K562 (cell line): Measurements from ENCODE around the gene UBL7. TPM values are rescaled to one million over a fixed set of nuclear protein-coding genes. Genes with fewer than 3 reads are reported as not detected.
A peak's percentile ranks its signal among the peaks of the same experiment; 100 is the strongest.

Experiments
- ETV5 ChIP-seq: sonication (generic); formaldehyde crosslinking; IDR thresholded peaks from 2 replicates; pipeline ENCODE4 v1.4.0; 2020; ENCODE audit warnings: low read depth, mild to moderate bottlenecking, missing genetic modification reagents
- STAG1 ChIP-seq: sonication (generic); formaldehyde crosslinking; IDR thresholded peaks from 2 replicates; pipeline ENCODE4 v1.5.0; 2020; ENCODE audit warnings: missing genetic modification reagents, borderline replicate concordance
- ZBTB34 ChIP-seq: fragments of 250-450 bp; sonication (Bioruptor Pico); IDR thresholded peaks from 2 replicates; pipeline ENCODE4 v1.8.0; 2021; ENCODE audit warnings: mild to moderate bottlenecking, moderate library complexity
- ZBTB40 ChIP-seq, 2 experiments: fragments of 450-650 bp in 1 of 2; sonication (generic) in 1 of 2; formaldehyde crosslinking in 1 of 2; IDR thresholded peaks; 2 replicates each; pipeline versions ENCODE4 v1.7.1 to v1.9.0; 2016 to 2022; ENCODE audit warnings: inconsistent platforms in 1 of 2, mild to moderate bottlenecking in 1 of 2, missing genetic modification reagents in 1 of 2
- ZNF445 ChIP-seq: fragments of 250-450 bp; sonication (Bioruptor Pico); IDR thresholded peaks from 2 replicates; pipeline ENCODE4 v1.4.0; 2020; ENCODE audit warnings: low read depth, mild to moderate bottlenecking, moderate library complexity
- ZNF668 ChIP-seq: fragments of 250-450 bp; sonication (Bioruptor Pico); IDR thresholded peaks from 2 replicates; pipeline ENCODE4 v1.8.0; 2022; ENCODE audit warnings: mild to moderate bottlenecking, inconsistent platforms
- polyA plus RNA-seq, 8 experiments: library from polyadenylated mRNA; depleted of rRNA in 4 of 8; stranded (reverse) in 5 of 8; unstranded in 3 of 8; fragments of >200 nt; fragmentation: Nextera tagmentation in 2 of 8; fragmentation: Illumina TruSeq in 1 of 8; extraction: Ambion mirVana in 2 of 8; extraction: Trizol in 1 of 8; gene quantifications; 2 replicates each; pipeline versions ENCODE4 v1.2.1 to v1.2.3, GENCODE V29; 2011 to 2014; ENCODE audit warnings: inconsistent platforms in 1 of 8, missing spikeins in 1 of 8
- total RNA-seq, 7 experiments: library from RNA; depleted of rRNA in 6 of 7; stranded (reverse); fragments of >200 nt in 6 of 7; fragmentation: Illumina TruSeq in 2 of 7; extraction: Trizol in 2 of 7; gene quantifications; 2 replicates each; pipeline versions ENCODE4 v1.2.1 to v1.2.3, GENCODE V29; 2011 to 2021; ENCODE audit warnings: low replicate concordance in 1 of 7
- TF ChIP-seq, protein P1 (sequence below): IDR thresholded peaks from 2 replicates; pipeline ENCODE4 v1.6.1; 2011; ENCODE audit warnings: borderline replicate concordance, low read depth, mild to moderate bottlenecking, moderate library complexity, low read length; ENCODE audit not compliant: insufficient read depth, poor library complexity, severe bottlenecking

The UBL7 gene
- total and polyA plus RNA-seq, 9 of the 15 experiments (the other 6 are each of a cell fraction or from before 2014, with no cell fraction given), result 19.2 to 63.4 (median 44.9) TPM

DNA sequence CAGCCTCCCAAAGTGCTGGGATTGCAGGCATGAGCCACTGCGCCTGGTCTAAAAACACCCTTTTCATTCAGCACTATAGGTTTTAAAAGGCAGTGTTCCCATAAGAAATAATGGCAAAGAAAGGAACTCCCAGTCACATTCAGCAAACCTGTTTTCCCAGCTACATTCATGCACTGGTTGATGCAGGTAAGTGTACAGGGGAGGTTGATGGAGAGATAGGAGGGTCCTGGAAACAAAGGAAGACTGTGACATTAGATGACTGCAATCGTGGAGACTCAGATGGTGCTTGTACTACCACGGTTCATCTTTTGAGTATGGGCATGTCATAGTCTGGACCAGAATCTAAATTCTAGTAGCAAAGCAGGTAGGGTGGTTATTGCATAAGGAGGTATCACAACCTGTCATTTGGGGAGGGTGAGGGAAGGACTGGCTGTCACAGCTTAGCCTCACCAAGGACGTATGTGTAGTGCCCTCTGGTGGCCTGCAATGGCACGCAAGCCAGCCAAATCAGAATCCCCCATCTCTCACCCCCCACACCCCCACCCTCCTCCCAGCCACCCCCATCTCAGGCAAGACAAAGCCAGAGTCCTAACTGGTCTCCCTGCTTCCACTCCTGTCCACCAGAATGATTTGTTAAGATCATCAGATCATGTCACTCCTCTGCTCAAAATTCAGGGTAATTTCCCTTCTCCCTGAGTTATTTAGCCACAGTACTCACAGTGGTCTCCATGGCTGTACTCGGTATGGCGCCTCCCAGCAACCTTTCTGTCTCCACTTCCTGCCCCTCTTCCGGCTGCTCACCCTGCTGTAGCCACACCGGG, 28.8 kb upstream of the UBL7 start (continued):
- TF ChIP-seq ZNF445 (CRISPR knock-in tag), result no peak
- 0 out of 2 replicates have a peak, but pooled peaks have one; percentile 40 for TF ChIP-seq ETV5 (CRISPR knock-in tag)
- TF ChIP-seq ZBTB34, result no peak
- TF ChIP-seq ZNF668 (CRISPR knock-in tag), result no peak
- 0 out of 2 replicates have a peak, but pooled peaks have one; percentile 44 for TF ChIP-seq ZBTB40 (IDR thresholded peaks at IDR 0.05)
- no peak for TF ChIP-seq ZBTB40 (CRISPR knock-in tag; IDR thresholded peaks at IDR 0.05)
- TF ChIP-seq STAG1 (CRISPR knock-in tag), result peak; percentile 38; the same call in 1 of the 2 replicates
- TF ChIP-seq, protein P1, sequence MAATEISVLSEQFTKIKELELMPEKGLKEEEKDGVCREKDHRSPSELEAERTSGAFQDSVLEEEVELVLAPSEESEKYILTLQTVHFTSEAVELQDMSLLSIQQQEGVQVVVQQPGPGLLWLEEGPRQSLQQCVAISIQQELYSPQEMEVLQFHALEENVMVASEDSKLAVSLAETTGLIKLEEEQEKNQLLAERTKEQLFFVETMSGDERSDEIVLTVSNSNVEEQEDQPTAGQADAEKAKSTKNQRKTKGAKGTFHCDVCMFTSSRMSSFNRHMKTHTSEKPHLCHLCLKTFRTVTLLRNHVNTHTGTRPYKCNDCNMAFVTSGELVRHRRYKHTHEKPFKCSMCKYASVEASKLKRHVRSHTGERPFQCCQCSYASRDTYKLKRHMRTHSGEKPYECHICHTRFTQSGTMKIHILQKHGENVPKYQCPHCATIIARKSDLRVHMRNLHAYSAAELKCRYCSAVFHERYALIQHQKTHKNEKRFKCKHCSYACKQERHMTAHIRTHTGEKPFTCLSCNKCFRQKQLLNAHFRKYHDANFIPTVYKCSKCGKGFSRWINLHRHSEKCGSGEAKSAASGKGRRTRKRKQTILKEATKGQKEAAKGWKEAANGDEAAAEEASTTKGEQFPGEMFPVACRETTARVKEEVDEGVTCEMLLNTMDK, result peak; percentile 51
